Testis (tissue), 3 donors: ENCODE results near the gene MPDU1. TPM values are rescaled to one million over a fixed set of nuclear protein-coding genes. Genes with fewer than 3 reads are reported as not detected.

Source experiments
- DNase-seq: peaks from one replicate; pipeline ENCODE4 v3.0.0-alpha.2; 2019
- H3K27ac ChIP-seq, 2 donors: fragments of 200-600 bp; sonication (generic); one replicate each; pipeline ENCODE4 v1.5.1; 2019
- H3K27me3 ChIP-seq: fragments of 200-600 bp; sonication (generic); one replicate; pipeline ENCODE4 v1.5.1; 2019
- H3K36me3 ChIP-seq: fragments of 200-600 bp; sonication (generic); one replicate; pipeline ENCODE4 v1.5.1; 2017; ENCODE audit warnings: low read depth; ENCODE audit errors: missing control alignments
- H3K4me1 ChIP-seq: fragments of 200-600 bp; sonication (generic); one replicate; pipeline ENCODE4 v1.5.1; 2019
- H3K4me3 ChIP-seq, 2 donors: fragments of 200-600 bp; sonication (generic); one replicate each; pipeline ENCODE4 v1.5.1; 2017 to 2019
- H3K9me3 ChIP-seq: fragments of 200-600 bp; sonication (generic); one replicate; pipeline ENCODE4 v1.5.1; 2017
- CTCF ChIP-seq, 3 experiments: fragments of 450-650 bp in 2 of 3; fragments of 200-600 bp in 1 of 3; sonication (generic) in 1 of 3; IDR thresholded peaks; one replicate each; pipeline ENCODE4 v1.5.1; 2016 to 2019; ENCODE audit warnings: antibody characterized with exemption in 3 of 3, mild to moderate bottlenecking in 2 of 3, moderate library complexity in 1 of 3
- POLR2A ChIP-seq: fragments of 450-650 bp; IDR thresholded peaks from one replicate; pipeline ENCODE4 v1.6.1; 2017; ENCODE audit warnings: antibody characterized with exemption, mild to moderate bottlenecking, moderate library complexity
- WGBS, 2 donors: methylation state at CpG; one replicate each; pipeline ENCODE4 v1.1.5; 2018; 5-methylcytosine and 5-hydroxymethylcytosine counted together
- intact Hi-C: fragments of 100-400 bp; cut with DNase I; formaldehyde crosslinking; loops from one replicate; pipeline ENCODE4 v1.15.1; 2023; ENCODE audit warnings: low total_unique reads
- polyA plus RNA-seq: library from polyadenylated mRNA; stranded (reverse); fragments of 350-450 nt; fragmentation: Illumina TruSeq; extraction: RNeasy Lipid Tissue Mini Kit (QIAGEN cat#74804); gene quantifications from one replicate; pipeline ENCODE4 v1.2.3, GENCODE V29; 2014; ENCODE audit warnings: low read depth, low replicate concordance; ENCODE audit not compliant: insufficient read depth
- total RNA-seq, 2 donors: library from RNA; depleted of rRNA; stranded (reverse); fragments of >200 nt; gene quantifications; one replicate each; pipeline ENCODE4 v1.2.3, GENCODE V29; 2016

The MPDU1 gene
- total and polyA plus RNA-seq, 3 donors from 2014 or later: 55.7 to 88.7 (median 60.9) TPM

- Histone ChIP-seq H3K27ac (no peak within 1 kb of the TSS), H3K4me1 (peaks cover 22% of the 10 kb centered on the region), H3K27me3 (no peaks in the 10 kb centered on the region), H3K9me3 (no peaks in the 10 kb centered on the region), H3K36me3 (no peaks in the 10 kb centered on the region), H3K4me3 (no peak within 1 kb of the TSS)
- WGBS, 2 donors: 76 to 81% methylated on average over 13 of the region's 13 CpGs
- intact Hi-C loops: no loop called here
- DNase-seq: no peak
- TF ChIP-seq POLR2A: no peak
- TF ChIP-seq CTCF (IDR thresholded peaks at IDR 0.05): no peak
These were observed 46.4 kb downstream of the MPDU1 start, which contains the start of gene SHBG for GRCh38 chr17:7629939-7630571. SHBG (plus strand) TSS chr17:7630135; CDS start chr17:7630173, 38 bp downstream.

GRCh38 chr17:7631398-7632380 lies 48.0 kb downstream of the MPDU1 start:
- TF ChIP-seq POLR2A (no peak), CTCF (IDR thresholded peaks at IDR 0.05) (no peak)
- DNase-seq: no peak
- Histone ChIP-seq H3K27ac (no peak overlapping the region), H3K36me3 (no peaks in the 10 kb centered on the region), H3K27me3 (no peaks in the 10 kb centered on the region), H3K4me3 (no peak overlapping the region), H3K4me1 (peaks cover 16% of the 10 kb centered on the region), H3K9me3 (no peaks in the 10 kb centered on the region)
- WGBS, 2 donors: 44 to 69% methylated on average over 8 to 11 of the region's 11 CpGs
- intact Hi-C loops: no loop called here

- Histone ChIP-seq H3K36me3 (no peaks in the 10 kb centered on the region), H3K4me1 (peaks cover 13% of the 10 kb centered on the region), H3K27ac (no peak overlapping the region), H3K9me3 (no peaks in the 10 kb centered on the region), H3K27me3 (no peaks in the 10 kb centered on the region), H3K4me3 (no peak overlapping the region)
- intact Hi-C loops: no loop called here
- TF ChIP-seq CTCF (IDR thresholded peaks at IDR 0.05): peak; percentile 31 to 52 (median 36)
- TF ChIP-seq POLR2A: no peak
- 63 to 66% methylated on average over 5 to 6 of the region's 6 CpGs for WGBS, 2 donors
- no peak for DNase-seq
These were observed 48.8 kb downstream of the MPDU1 start for GRCh38 chr17:7632492-7632894.

GRCh38 chr17:7633093-7633492 lies 49.4 kb downstream of the MPDU1 start:
- DNase-seq: no peak
- TF ChIP-seq POLR2A (no peak), CTCF (IDR thresholded peaks at IDR 0.05) (no peak)
- no peak overlapping the region for H3K27ac ChIP-seq
- H3K9me3 ChIP-seq: no peaks in the 10 kb centered on the region
- H3K4me1 ChIP-seq: peaks cover 10% of the 10 kb centered on the region
- H3K36me3 ChIP-seq: no peaks in the 10 kb centered on the region
- H3K4me3 ChIP-seq: no peak overlapping the region
- WGBS, 2 donors: 84 to 85% methylated on average over 2 of the region's 2 CpGs
- intact Hi-C loops: no loop called here
- no peaks in the 10 kb centered on the region for H3K27me3 ChIP-seq
